HepG2 (cell line): ENCODE measurements around the gene KIAA1614. TPM values are rescaled to one million over a fixed set of nuclear protein-coding genes. Genes with fewer than 3 reads are reported as not detected.

Experiments
- ATAC-seq: fragments of 200-7000 bp; cut with Tn5 transposase; 3 replicates; pipeline ENCODE4 v1.9.1; 2020; ENCODE audit warnings: mild to moderate bottlenecking, moderate library complexity
- BruUV-seq: library from RNA; stranded (reverse); fragments of 400-500 nt; replicated peaks from 2 replicates; lab custom pipeline; 2021; lab: Mats Ljungman, UMichigan
- CTCF ChIA-PET: fragments of 300-600 bp; formaldehyde crosslinking; extraction: SDS; loops from one replicate; lab custom pipeline; 2021; ENCODE audit warnings: low total read pairs, inconsistent platforms, low intra/inter-chr PET ratio; lab: Yijun Ruan, JAX
- POLR2A ChIA-PET: fragments of 350-600 bp; sonication (Branson Sonifier 250); formaldehyde crosslinking; loops from one replicate; lab custom pipeline; 2020; ENCODE audit warnings: antibody characterized with exemption, inconsistent platforms; lab: Yijun Ruan, JAX
- DNase-seq: peaks from one replicate; pipeline ENCODE4 v3.0.0-alpha.2; 2015; ENCODE audit warnings: low spot score
- FAIRE-seq: peaks from 3 replicates; lab custom pipeline; 2011; peaks lifted over from hg19 to GRCh38; lab: Jason Lieb, UNC
- H2AFZ ChIP-seq: one replicate; pipeline ENCODE4 v1.6.1; 2011; ENCODE audit warnings: low read length, inconsistent platforms
- H3K27ac ChIP-seq: fragments of 300-600 bp; 3 replicates; pipeline ENCODE4 v1.8.0; 2011; ENCODE audit warnings: mixed run types, mild to moderate bottlenecking, mixed read lengths, low read length, inconsistent platforms; ENCODE audit not compliant: insufficient read depth; ENCODE audit errors: extremely low read length
- H3K27me3 ChIP-seq, 2 experiments: fragments of 200-600 bp in 1 of 2; 2 replicates in 1 of 2; 3 replicates in 1 of 2; pipeline versions ENCODE4 v1.6.0 to v1.8.0; 2011; ENCODE audit warnings: low read length in 2 of 2, mild to moderate bottlenecking in 2 of 2, moderate library complexity in 2 of 2, inconsistent platforms in 1 of 2; ENCODE audit not compliant: insufficient read depth in 2 of 2, control insufficient read depth in 1 of 2
- H3K36me3 ChIP-seq, 2 experiments: fragments of 200-600 bp in 1 of 2; replicated peaks in 1 of 2; 2 replicates in 1 of 2; 3 replicates in 1 of 2; pipeline versions ENCODE4 v1.5.1 to v1.8.0; 2011; ENCODE audit warnings: low read length in 2 of 2, inconsistent platforms in 1 of 2; ENCODE audit not compliant: insufficient read depth in 2 of 2, control insufficient read depth in 1 of 2
- H3K4me1 ChIP-seq: 2 replicates; pipeline ENCODE4 v1.5.1; 2012; ENCODE audit warnings: low read length, inconsistent platforms; ENCODE audit not compliant: insufficient read depth
- H3K4me2 ChIP-seq: 2 replicates; pipeline ENCODE4 v1.6.0; 2011; ENCODE audit warnings: low read depth, low read length, inconsistent platforms
- H3K4me3 ChIP-seq, 3 experiments: fragments of 200-600 bp in 1 of 3; sonication (generic), shearing (Covaris generic) in 1 of 3; replicated peaks in 1 of 3; 2 replicates each; pipeline ENCODE4 v1.5.1; 2011 to 2016; ENCODE audit warnings: low read length in 3 of 3, inconsistent platforms in 2 of 3, low read depth in 2 of 3, mild to moderate bottlenecking in 2 of 3, control low read depth in 1 of 3, mixed read lengths in 1 of 3; ENCODE audit not compliant: insufficient read depth in 1 of 3
- H3K79me2 ChIP-seq: one replicate; pipeline ENCODE4 v1.6.1; 2011; ENCODE audit warnings: low read length, inconsistent platforms; ENCODE audit not compliant: insufficient read depth
- H3K9ac ChIP-seq: 2 replicates; pipeline ENCODE4 v1.6.0; 2011; ENCODE audit warnings: mild to moderate bottlenecking, low read depth, low read length, inconsistent platforms; ENCODE audit not compliant: insufficient read depth
- H3K9me3 ChIP-seq: 2 replicates; pipeline ENCODE4 v1.5.1; 2012; ENCODE audit warnings: mild to moderate bottlenecking, low read length
- H4K20me1 ChIP-seq: 2 replicates; pipeline ENCODE4 v1.6.0; 2011; ENCODE audit warnings: inconsistent platforms, mild to moderate bottlenecking, low read length, moderate library complexity; ENCODE audit not compliant: insufficient read depth
- ATF4 ChIP-seq, 2 experiments: fragments of 450-650 bp in 1 of 2; sonication (generic) in 1 of 2; formaldehyde crosslinking; IDR thresholded peaks; 2 replicates each; pipeline versions ENCODE4 v1.5.0 to v1.8.0; 2020 to 2022; ENCODE audit warnings: mild to moderate bottlenecking in 1 of 2, missing genetic modification reagents in 1 of 2
- BCL6 ChIP-seq: IDR thresholded peaks from 2 replicates; pipeline ENCODE4 v1.6.1; 2016; ENCODE audit warnings: missing genetic modification reagents, missing compliant biosample characterization
- EP300 ChIP-seq, 3 experiments: sonication (generic) in 1 of 3; formaldehyde crosslinking in 1 of 3; IDR thresholded peaks; 2 replicates each; pipeline versions ENCODE4 v1.5.1 to v1.6.1; 2011 to 2020; ENCODE audit warnings: low read depth in 2 of 3, low read length in 2 of 3, borderline replicate concordance in 1 of 3, improper control_type of control experiment in 1 of 3, mild to moderate bottlenecking in 1 of 3, missing genetic modification reagents in 1 of 3, moderate library complexity in 1 of 3
- ESRRA ChIP-seq: sonication (generic); formaldehyde crosslinking; IDR thresholded peaks from 2 replicates; pipeline ENCODE4 v1.5.1; 2020; ENCODE audit warnings: mild to moderate bottlenecking, low read depth, missing genetic modification reagents
- GLMP ChIP-seq: sonication (generic); formaldehyde crosslinking; IDR thresholded peaks from 2 replicates; pipeline ENCODE4 v1.9.0; 2021; ENCODE audit warnings: missing genetic modification reagents, mild to moderate bottlenecking, borderline replicate concordance
- MBD4 ChIP-seq: IDR thresholded peaks from 2 replicates; pipeline ENCODE4 v1.6.1; 2012; ENCODE audit warnings: low read length, inconsistent platforms, borderline replicate concordance
- MZF1 ChIP-seq: sonication (generic); formaldehyde crosslinking; IDR thresholded peaks from 2 replicates; pipeline ENCODE4 v1.8.1; 2023; ENCODE audit warnings: mild to moderate bottlenecking, missing genetic modification reagents, borderline replicate concordance
- RARG ChIP-seq: sonication (generic); formaldehyde crosslinking; IDR thresholded peaks from 2 replicates; pipeline ENCODE4 v1.4.0; 2020; ENCODE audit warnings: low read depth, mild to moderate bottlenecking, missing genetic modification reagents
- RXRA ChIP-seq: sonication (generic); formaldehyde crosslinking; IDR thresholded peaks from 2 replicates; pipeline ENCODE4 v1.5.1; 2020; ENCODE audit warnings: missing genetic modification reagents
- SMAD1 ChIP-seq: sonication (generic); formaldehyde crosslinking; IDR thresholded peaks from 2 replicates; pipeline ENCODE4 v1.4.0; 2020; ENCODE audit warnings: missing genetic modification reagents, low read depth, mild to moderate bottlenecking, borderline replicate concordance
- SP1 ChIP-seq, 2 experiments: fragments of 450-650 bp in 1 of 2; sonication (generic) in 1 of 2; formaldehyde crosslinking in 1 of 2; IDR thresholded peaks; 2 replicates each; pipeline versions ENCODE4 v1.4.0 to v1.6.1; 2016 to 2020; ENCODE audit warnings: missing genetic modification reagents in 1 of 2
- TFDP2 ChIP-seq: sonication (generic); formaldehyde crosslinking; IDR thresholded peaks from 2 replicates; pipeline ENCODE4 v1.4.0; 2020; ENCODE audit warnings: missing genetic modification reagents
- THAP7 ChIP-seq: sonication (generic); formaldehyde crosslinking; IDR thresholded peaks from 2 replicates; pipeline ENCODE4 v1.8.1; 2023; ENCODE audit warnings: mild to moderate bottlenecking, missing genetic modification reagents
- ZBTB2 ChIP-seq: sonication (generic); formaldehyde crosslinking; IDR thresholded peaks from 2 replicates; pipeline ENCODE4 v1.8.0; 2022; ENCODE audit warnings: low read depth, missing genetic modification reagents
- ZFP1 ChIP-seq: IDR thresholded peaks from 2 replicates; pipeline ENCODE4 v1.6.1; 2016
- ZNF720 ChIP-seq: sonication (generic); formaldehyde crosslinking; IDR thresholded peaks from 2 replicates; pipeline ENCODE4 v1.4.0; 2020; ENCODE audit warnings: missing genetic modification reagents
- ZNF746 ChIP-seq: sonication (generic); formaldehyde crosslinking; IDR thresholded peaks from 2 replicates; pipeline ENCODE4 v1.8.0; 2022; ENCODE audit warnings: mild to moderate bottlenecking, missing genetic modification reagents
- ZNF766 ChIP-seq: sonication (generic); formaldehyde crosslinking; IDR thresholded peaks from 2 replicates; pipeline ENCODE4 v1.5.0; 2020; ENCODE audit warnings: missing genetic modification reagents, borderline replicate concordance
- ZNF790 ChIP-seq: sonication (generic); formaldehyde crosslinking; IDR thresholded peaks from 2 replicates; pipeline ENCODE4 v1.8.0; 2022; ENCODE audit warnings: missing genetic modification reagents, mild to moderate bottlenecking, borderline replicate concordance
- WGBS: methylation state at CpG from one replicate; pipeline ENCODE4 v1.1.6; 2017; ENCODE audit warnings: low lambda C conversion rate; 5-methylcytosine and 5-hydroxymethylcytosine counted together
- in situ Hi-C: cut with HindIII; loops from 2 replicates; pipeline ENCODE4 v1.10.0; 2017; ENCODE audit warnings: low pct_unique_long_range_greater_than_20kb; ENCODE audit not compliant: extremely low pct_ligation_motif_present
- intact Hi-C: fragments of 100-400 bp; cut with micrococcal nuclease; formaldehyde crosslinking; loops from one replicate; pipeline ENCODE4 v1.10.0; 2022; ENCODE audit not compliant: unreplicated experiment
- polyA plus RNA-seq, 8 experiments: library from polyadenylated mRNA; depleted of rRNA in 3 of 8; stranded (reverse) in 7 of 8; unstranded in 1 of 8; fragments of >200 nt; fragmentation: Illumina TruSeq in 4 of 8; extraction: Trizol in 4 of 8; gene quantifications; 2 replicates each; pipeline versions ENCODE4 v1.2.1 to v1.2.3, GENCODE V29; 2011 to 2016; ENCODE audit warnings: low read depth in 4 of 8, missing spikeins in 1 of 8, mixed read lengths in 1 of 8; ENCODE audit not compliant: insufficient read depth in 1 of 8
- total RNA-seq, 5 experiments: library from RNA; depleted of rRNA; stranded (reverse); fragments of >200 nt; fragmentation: Illumina TruSeq; extraction: Trizol; gene quantifications; 2 replicates each; pipeline ENCODE4 v1.2.3, GENCODE V29; 2016; ENCODE audit warnings: low read depth in 1 of 5

KIAA1614 gene
- total and polyA plus RNA-seq, 2 of the 13 experiments (the other 11 are each of a cell fraction or from before 2014, with no cell fraction given), result 0.15 to 0.77 TPM

- ATAC-seq, result no peak
- BruUV-seq, result no TSS peak
Observed at GRCh38 chr1:180930687-180931086, 18.0 kb downstream of the KIAA1614 start.

More at GRCh38 chr1:180930687-180931086, 18.0 kb downstream of the KIAA1614 start:
- intact Hi-C loops (no loop called here), in situ Hi-C loops (no loop called here)
- Histone ChIP-seq H3K4me3 (no peak overlapping the region), H2AFZ (no peak overlapping the region), H3K4me1 (peaks cover 57% of the 10 kb centered on the region), H3K79me2 (no peaks in the 10 kb centered on the region), H3K27me3 (no peaks in the 10 kb centered on the region), H3K9ac (no peak overlapping the region), H3K27ac (no peak overlapping the region), H3K36me3 (no peaks in the 10 kb centered on the region), H4K20me1 (no peaks in the 10 kb centered on the region), H3K9me3 (no peaks in the 10 kb centered on the region), H3K4me2 (no peak overlapping the region)
- ChIA-PET CTCF (no interaction called here), POLR2A (no interaction called here)
- TF ChIP-seq THAP7 (no peak), SMAD1 (CRISPR knock-in tag) (no peak), ATF4 (CRISPR knock-in tag; IDR thresholded peaks at IDR 0.05) (no peak), GLMP (CRISPR knock-in tag) (no peak), MBD4 (no peak), EP300 (IDR thresholded peaks at IDR 0.05; ENCODE audit: low read depth in 2 of 2, low read length in 2 of 2) (no peak), EP300 (CRISPR knock-in tag; IDR thresholded peaks at IDR 0.05; ENCODE audit: borderline replicate concordance) (no peak), ZNF746 (CRISPR knock-in tag) (no peak), BCL6 (CRISPR knock-in tag) (no peak), SP1 (IDR thresholded peaks at IDR 0.05) (no peak), SP1 (CRISPR knock-in tag; IDR thresholded peaks at IDR 0.05) (no peak), ESRRA (CRISPR knock-in tag) (no peak), MZF1 (no peak), ZNF720 (no peak), ZNF790 (CRISPR knock-in tag) (no peak), ZFP1 (CRISPR knock-in tag) (no peak), ZNF766 (CRISPR knock-in tag) (no peak), TFDP2 (CRISPR knock-in tag) (no peak), ZBTB2 (CRISPR knock-in tag) (no peak), RXRA (CRISPR knock-in tag) (no peak), RARG (no peak)
- DNase-seq (no peak), FAIRE-seq (no peak)
- 70% methylated on average over 5 of the region's 5 CpGs for WGBS
